Measurements from ENCODE around the gene NIT1. TPM values are rescaled to one million over a fixed set of nuclear protein-coding genes. Genes with fewer than 3 reads are reported as not detected.

The NIT1 gene
- total RNA-seq, 1 experiment from 2014 or later, result 47.2 TPM

DNA sequence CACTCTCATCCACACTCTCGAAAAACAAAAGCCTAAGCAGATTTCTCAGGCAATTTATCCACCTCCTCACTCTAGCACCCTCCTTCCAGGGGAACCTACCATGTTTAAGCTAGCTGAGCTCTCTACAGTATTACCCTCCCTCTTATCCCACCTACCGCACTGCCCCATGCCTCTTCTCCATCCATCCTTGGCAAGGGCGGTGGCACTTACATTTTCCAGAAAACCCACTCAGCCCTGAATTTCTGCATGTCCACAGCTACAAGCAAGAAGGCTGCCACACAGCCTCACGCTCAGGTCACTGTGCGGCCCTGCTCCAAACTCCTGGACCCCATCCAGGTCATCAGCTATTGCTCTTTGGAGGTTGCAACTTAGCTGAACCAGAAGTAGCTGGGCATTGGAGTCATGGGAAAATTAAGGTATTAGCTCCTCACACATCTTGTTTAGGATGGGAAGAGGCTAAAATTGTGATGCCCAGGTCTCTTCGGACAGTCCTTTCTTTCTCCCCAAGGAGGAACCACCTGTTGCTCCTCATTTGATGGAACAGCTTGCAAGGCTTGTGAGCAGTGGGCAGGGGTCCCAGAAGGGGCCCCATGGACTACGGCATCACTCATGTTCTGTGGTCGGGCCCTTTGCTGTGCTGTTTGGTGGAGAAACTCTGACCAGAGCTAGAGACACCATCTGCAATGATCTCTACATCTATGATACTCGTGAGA lies 18.7 kb upstream of the NIT1 start:
- Mint-ChIP-seq H3K9me3 (no peaks in the 10 kb centered on the region), H3K36me3 (peaks cover 15% of the 10 kb centered on the region), H3K4me3 (peak overlapping the region; percentile 80), H3K27me3 (ENCODE audit: low read depth) (peaks cover 6% of the 10 kb centered on the region; the same call in 1 of the 2 replicates), H3K27ac (peak overlapping the region; percentile 62; the same call in 1 of the 2 replicates), H3K4me1 (peaks cover 6% of the 10 kb centered on the region)
- no peak for DNase-seq (ENCODE audit: low spot score)
- no peak; the same call in 1 of the 2 replicates for ATAC-seq
- ChIA-PET POLR2A (interaction anchor here (0.6 to 2.3 kb wide), 4 partner anchors 19 to 98 kb away, joined by 3 to 9 read pairs (median 4); partner anchors contain the start of genes F11R, NIT1 and PFDN2), CTCF (interaction anchor here (0.8 to 8.2 kb wide), 22 partner anchors 10 to 283 kb away, joined by 3 to 109 read pairs (median 8); partner anchors contain the start of genes ARHGAP30, B4GALT3, DEDD and F11R)
- TF ChIP-seq ZNF232 (CRISPR knock-in tag; IDR thresholded peaks at IDR 0.05) (no peak), NR2C2 (CRISPR knock-in tag; IDR thresholded peaks at IDR 0.05) (no peak), RORB (CRISPR knock-in tag; IDR thresholded peaks at IDR 0.05) (no peak), JUN (CRISPR knock-in tag; IDR thresholded peaks at IDR 0.05) (no peak), GABPB1 (CRISPR knock-in tag; IDR thresholded peaks at IDR 0.05) (no peak), NFATC4 (CRISPR knock-in tag; IDR thresholded peaks at IDR 0.05) (no peak), ZNF671 (CRISPR knock-in tag; IDR thresholded peaks at IDR 0.05) (no peak), ZNF121 (CRISPR knock-in tag; IDR thresholded peaks at IDR 0.05) (no peak), ESRRA (CRISPR knock-in tag; IDR thresholded peaks at IDR 0.05; ENCODE audit: borderline replicate concordance) (no peak), NFE2L1 (CRISPR knock-in tag; IDR thresholded peaks at IDR 0.05) (no peak), MYBL2 (CRISPR knock-in tag; IDR thresholded peaks at IDR 0.05) (no peak), NR3C1 (CRISPR knock-in tag; conservative IDR thresholded peaks at IDR 0.05; ENCODE audit: low read depth) (no peak)
- TF ChIP-seq, protein P1, sequence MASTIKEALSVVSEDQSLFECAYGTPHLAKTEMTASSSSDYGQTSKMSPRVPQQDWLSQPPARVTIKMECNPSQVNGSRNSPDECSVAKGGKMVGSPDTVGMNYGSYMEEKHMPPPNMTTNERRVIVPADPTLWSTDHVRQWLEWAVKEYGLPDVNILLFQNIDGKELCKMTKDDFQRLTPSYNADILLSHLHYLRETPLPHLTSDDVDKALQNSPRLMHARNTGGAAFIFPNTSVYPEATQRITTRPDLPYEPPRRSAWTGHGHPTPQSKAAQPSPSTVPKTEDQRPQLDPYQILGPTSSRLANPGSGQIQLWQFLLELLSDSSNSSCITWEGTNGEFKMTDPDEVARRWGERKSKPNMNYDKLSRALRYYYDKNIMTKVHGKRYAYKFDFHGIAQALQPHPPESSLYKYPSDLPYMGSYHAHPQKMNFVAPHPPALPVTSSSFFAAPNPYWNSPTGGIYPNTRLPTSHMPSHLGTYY (CRISPR knock-in tag; IDR thresholded peaks at IDR 0.05), result no peak
- TF ChIP-seq, protein P2, sequence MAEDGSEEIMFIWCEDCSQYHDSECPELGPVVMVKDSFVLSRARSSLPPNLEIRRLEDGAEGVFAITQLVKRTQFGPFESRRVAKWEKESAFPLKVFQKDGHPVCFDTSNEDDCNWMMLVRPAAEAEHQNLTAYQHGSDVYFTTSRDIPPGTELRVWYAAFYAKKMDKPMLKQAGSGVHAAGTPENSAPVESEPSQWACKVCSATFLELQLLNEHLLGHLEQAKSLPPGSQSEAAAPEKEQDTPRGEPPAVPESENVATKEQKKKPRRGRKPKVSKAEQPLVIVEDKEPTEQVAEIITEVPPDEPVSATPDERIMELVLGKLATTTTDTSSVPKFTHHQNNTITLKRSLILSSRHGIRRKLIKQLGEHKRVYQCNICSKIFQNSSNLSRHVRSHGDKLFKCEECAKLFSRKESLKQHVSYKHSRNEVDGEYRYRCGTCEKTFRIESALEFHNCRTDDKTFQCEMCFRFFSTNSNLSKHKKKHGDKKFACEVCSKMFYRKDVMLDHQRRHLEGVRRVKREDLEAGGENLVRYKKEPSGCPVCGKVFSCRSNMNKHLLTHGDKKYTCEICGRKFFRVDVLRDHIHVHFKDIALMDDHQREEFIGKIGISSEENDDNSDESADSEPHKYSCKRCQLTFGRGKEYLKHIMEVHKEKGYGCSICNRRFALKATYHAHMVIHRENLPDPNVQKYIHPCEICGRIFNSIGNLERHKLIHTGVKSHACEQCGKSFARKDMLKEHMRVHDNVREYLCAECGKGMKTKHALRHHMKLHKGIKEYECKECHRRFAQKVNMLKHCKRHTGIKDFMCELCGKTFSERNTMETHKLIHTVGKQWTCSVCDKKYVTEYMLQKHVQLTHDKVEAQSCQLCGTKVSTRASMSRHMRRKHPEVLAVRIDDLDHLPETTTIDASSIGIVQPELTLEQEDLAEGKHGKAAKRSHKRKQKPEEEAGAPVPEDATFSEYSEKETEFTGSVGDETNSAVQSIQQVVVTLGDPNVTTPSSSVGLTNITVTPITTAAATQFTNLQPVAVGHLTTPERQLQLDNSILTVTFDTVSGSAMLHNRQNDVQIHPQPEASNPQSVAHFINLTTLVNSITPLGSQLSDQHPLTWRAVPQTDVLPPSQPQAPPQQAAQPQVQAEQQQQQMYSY (CRISPR knock-in tag; IDR thresholded peaks at IDR 0.05), result no peak
- TF ChIP-seq, protein P3, sequence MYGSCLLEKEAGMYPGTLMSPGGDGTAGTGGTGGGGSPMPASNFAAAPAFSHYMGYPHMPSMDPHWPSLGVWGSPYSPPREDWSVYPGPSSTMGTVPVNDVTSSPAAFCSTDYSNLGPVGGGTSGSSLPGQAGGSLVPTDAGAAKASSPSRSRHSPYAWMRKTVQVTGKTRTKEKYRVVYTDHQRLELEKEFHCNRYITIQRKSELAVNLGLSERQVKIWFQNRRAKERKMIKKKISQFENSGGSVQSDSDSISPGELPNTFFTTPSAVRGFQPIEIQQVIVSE (CRISPR knock-in tag; IDR thresholded peaks at IDR 0.05; ENCODE audit: borderline replicate concordance), result no peak
- TF ChIP-seq, protein P4, sequence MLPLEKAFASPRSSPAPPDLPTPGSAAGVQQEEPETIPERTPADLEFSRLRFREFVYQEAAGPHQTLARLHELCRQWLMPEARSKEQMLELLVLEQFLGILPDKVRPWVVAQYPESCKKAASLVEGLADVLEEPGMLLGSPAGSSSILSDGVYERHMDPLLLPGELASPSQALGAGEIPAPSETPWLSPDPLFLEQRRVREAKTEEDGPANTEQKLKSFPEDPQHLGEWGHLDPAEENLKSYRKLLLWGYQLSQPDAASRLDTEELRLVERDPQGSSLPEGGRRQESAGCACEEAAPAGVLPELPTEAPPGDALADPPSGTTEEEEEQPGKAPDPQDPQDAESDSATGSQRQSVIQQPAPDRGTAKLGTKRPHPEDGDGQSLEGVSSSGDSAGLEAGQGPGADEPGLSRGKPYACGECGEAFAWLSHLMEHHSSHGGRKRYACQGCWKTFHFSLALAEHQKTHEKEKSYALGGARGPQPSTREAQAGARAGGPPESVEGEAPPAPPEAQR (CRISPR knock-in tag; IDR thresholded peaks at IDR 0.05), result no peak

DNA sequence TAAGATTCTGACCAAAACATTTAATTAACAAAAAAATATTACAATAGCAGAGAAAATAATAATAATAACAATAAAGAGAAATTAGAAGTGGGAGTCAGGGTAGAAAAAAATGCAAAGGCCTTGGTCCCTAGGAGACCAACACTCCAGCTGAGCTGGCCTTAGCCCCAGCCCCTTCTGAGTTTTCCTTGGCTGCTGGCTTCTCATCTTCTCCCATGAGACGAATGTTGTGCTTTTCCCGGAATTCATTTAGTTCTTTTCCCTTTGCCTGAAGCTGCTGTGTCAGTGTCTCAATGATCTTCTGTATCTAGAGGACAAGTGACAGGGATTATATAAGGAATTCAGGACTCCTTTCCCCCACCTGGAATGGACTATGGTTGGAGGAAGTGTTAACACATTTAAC lies 17.3 kb upstream of the NIT1 start:
- peaks cover 9% of the 10 kb centered on the region for H3K4me1 Mint-ChIP-seq
- ChIA-PET CTCF (interaction anchor here (1.1 to 8.2 kb wide), 3 partner anchors 30 to 103 kb away, joined by 4 to 109 read pairs (median 7); partner anchors contain the start of gene ARHGAP30), POLR2A (no interaction called here)
- DNase-seq (ENCODE audit: low spot score), result no peak
- no peaks in the 10 kb centered on the region for H3K27me3 Mint-ChIP-seq (ENCODE audit: low read depth)
- peaks cover 15% of the 10 kb centered on the region for H3K36me3 Mint-ChIP-seq
- no peak for ATAC-seq
- no peaks in the 10 kb centered on the region for H3K9me3 Mint-ChIP-seq
- H3K4me3 Mint-ChIP-seq, result no peak overlapping the region
- no peak overlapping the region for H3K27ac Mint-ChIP-seq
- TF ChIP-seq KAT7 (CRISPR knock-in tag; IDR thresholded peaks at IDR 0.05; ENCODE audit: borderline replicate concordance) (no peak), ZBTB21 (CRISPR knock-in tag; IDR thresholded peaks at IDR 0.05; ENCODE audit: borderline replicate concordance) (no peak), GABPB1 (CRISPR knock-in tag; IDR thresholded peaks at IDR 0.05) (no peak), MXD4 (CRISPR knock-in tag; IDR thresholded peaks at IDR 0.05; ENCODE audit: borderline replicate concordance) (no peak), FOXK1 (CRISPR knock-in tag; IDR thresholded peaks at IDR 0.05) (no peak), ZNF423 (CRISPR knock-in tag; IDR thresholded peaks at IDR 0.05) (no peak), FOXJ3 (CRISPR knock-in tag; IDR thresholded peaks at IDR 0.05; ENCODE audit: borderline replicate concordance) (no peak), ATF1 (CRISPR knock-in tag; IDR thresholded peaks at IDR 0.05) (no peak), MYBL2 (CRISPR knock-in tag; IDR thresholded peaks at IDR 0.05) (no peak), JUN (CRISPR knock-in tag; IDR thresholded peaks at IDR 0.05) (no peak), ZNF232 (CRISPR knock-in tag; IDR thresholded peaks at IDR 0.05) (no peak), SP1 (CRISPR knock-in tag; conservative IDR thresholded peaks at IDR 0.05) (no peak), ZNF138 (CRISPR knock-in tag; conservative IDR thresholded peaks at IDR 0.05) (no peak), NR2C2 (CRISPR knock-in tag; IDR thresholded peaks at IDR 0.05) (no peak)
- TF ChIP-seq, protein P5, sequence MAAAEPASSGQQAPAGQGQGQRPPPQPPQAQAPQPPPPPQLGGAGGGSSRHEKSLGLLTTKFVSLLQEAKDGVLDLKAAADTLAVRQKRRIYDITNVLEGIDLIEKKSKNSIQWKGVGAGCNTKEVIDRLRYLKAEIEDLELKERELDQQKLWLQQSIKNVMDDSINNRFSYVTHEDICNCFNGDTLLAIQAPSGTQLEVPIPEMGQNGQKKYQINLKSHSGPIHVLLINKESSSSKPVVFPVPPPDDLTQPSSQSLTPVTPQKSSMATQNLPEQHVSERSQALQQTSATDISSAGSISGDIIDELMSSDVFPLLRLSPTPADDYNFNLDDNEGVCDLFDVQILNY (CRISPR knock-in tag; IDR thresholded peaks at IDR 0.05), result no peak
- TF ChIP-seq, protein P6, sequence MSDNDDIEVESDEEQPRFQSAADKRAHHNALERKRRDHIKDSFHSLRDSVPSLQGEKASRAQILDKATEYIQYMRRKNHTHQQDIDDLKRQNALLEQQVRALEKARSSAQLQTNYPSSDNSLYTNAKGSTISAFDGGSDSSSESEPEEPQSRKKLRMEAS (CRISPR knock-in tag; IDR thresholded peaks at IDR 0.05), result no peak
- TF ChIP-seq, protein P3 (CRISPR knock-in tag; IDR thresholded peaks at IDR 0.05; ENCODE audit: borderline replicate concordance), result no peak

All from WTC11 (cell line).